Measurements from ENCODE around the gene DMAC1. TPM values are rescaled to one million over a fixed set of nuclear protein-coding genes. Genes with fewer than 3 reads are reported as not detected.

The DMAC1 gene
- total RNA-seq, 1 donor, result 7.8 TPM

GRCh38 chr9:7785813-7786212 lies 13.8 kb downstream of the DMAC1 start:
- H3K4me3 ChIP-seq (ENCODE audit: low read depth, low read length), result no peak overlapping the region
- no peak for DNase-seq (ENCODE audit: low read depth)
- no peak for TF ChIP-seq CTCF (IDR thresholded peaks at IDR 0.05; ENCODE audit: insufficient read depth, low read depth, low read length)

GRCh38 chr9:7784472-7784871 lies 15.1 kb downstream of the DMAC1 start:
- no peak overlapping the region for H3K4me3 ChIP-seq (ENCODE audit: low read depth, low read length)
- DNase-seq (ENCODE audit: low read depth), result no peak
- TF ChIP-seq CTCF (IDR thresholded peaks at IDR 0.05; ENCODE audit: insufficient read depth, low read depth, low read length), result no peak

- no peak for DNase-seq (ENCODE audit: low read depth)
- no peak for TF ChIP-seq CTCF (IDR thresholded peaks at IDR 0.05; ENCODE audit: insufficient read depth, low read depth, low read length)
- no peak overlapping the region for H3K4me3 ChIP-seq (ENCODE audit: low read depth, low read length)
Measured at GRCh38 chr9:7783635-7784063, 15.9 kb downstream of the DMAC1 start.

GRCh38 chr9:7782400-7783120 lies 17.0 kb downstream of the DMAC1 start:
- DNase-seq (ENCODE audit: low read depth), result peak; percentile 32
- no peak overlapping the region for H3K4me3 ChIP-seq (ENCODE audit: low read depth, low read length)
- no peak for TF ChIP-seq CTCF (IDR thresholded peaks at IDR 0.05; ENCODE audit: insufficient read depth, low read depth, low read length)

GRCh38 chr9:7780261-7780988 lies 19.2 kb downstream of the DMAC1 start:
- peak; percentile 56 for DNase-seq (ENCODE audit: low read depth)
- TF ChIP-seq CTCF (IDR thresholded peaks at IDR 0.05; ENCODE audit: insufficient read depth, low read depth, low read length), result no peak
- H3K4me3 ChIP-seq (ENCODE audit: low read depth, low read length), result no peak overlapping the region

GRCh38 chr9:7778851-7779600 lies 20.6 kb downstream of the DMAC1 start:
- DNase-seq (ENCODE audit: low read depth), result no peak
- no peak overlapping the region for H3K4me3 ChIP-seq (ENCODE audit: low read depth, low read length)
- no peak for TF ChIP-seq CTCF (IDR thresholded peaks at IDR 0.05; ENCODE audit: insufficient read depth, low read depth, low read length)
